Stimulated activated CD4-positive, alpha-beta T cell treated with anti-CD3 and anti-CD28 coated beads, Interleukin-2, amount 100 ng/mL, for 24 hours (primary cell): ENCODE data around the gene NPC2.
"Not testable (repeated sequence)": the region's sequence is repeated elsewhere in the genome, so short reads cannot be mapped to it uniquely, and the experiment has no call there.

Source experiments
- DNase-seq, 2 donors: peaks; one replicate each; pipeline ENCODE4 v3.0.0-alpha.2; 2020

Gene NPC2

DNA sequence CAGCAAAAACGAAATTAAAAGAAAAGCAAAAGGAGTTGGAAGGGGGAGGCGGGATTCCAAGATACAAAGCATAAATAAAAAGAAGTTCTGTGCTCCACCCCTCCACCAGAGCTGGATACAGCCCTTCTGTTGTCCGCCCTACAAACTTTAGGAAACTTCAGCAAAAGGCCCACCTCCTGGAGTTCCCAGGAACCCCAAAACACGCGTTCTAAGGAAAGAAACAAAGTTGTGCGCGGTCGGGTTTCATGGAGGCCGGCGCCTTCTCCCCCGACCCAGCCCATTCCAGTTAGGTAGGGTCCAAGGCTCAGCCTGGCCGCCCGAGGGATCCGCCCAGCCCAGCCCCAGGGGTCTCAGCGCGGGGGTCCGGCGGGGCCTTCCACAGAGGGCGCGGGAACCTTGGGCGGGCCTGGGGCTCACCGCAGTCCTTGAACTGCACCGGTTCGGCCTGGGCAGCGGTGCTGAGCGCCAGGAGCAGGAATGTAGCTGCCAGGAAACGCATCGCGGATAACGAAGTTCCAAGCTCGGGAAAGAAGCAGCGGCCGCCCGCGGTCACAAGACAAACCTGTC is at the start of gene NPC2:
NPC2 (minus strand) TSS at position 530 of the 567 bp plus-strand sequence; CDS start at position 499, 31 bp downstream.
- no peak for DNase-seq

DNA sequence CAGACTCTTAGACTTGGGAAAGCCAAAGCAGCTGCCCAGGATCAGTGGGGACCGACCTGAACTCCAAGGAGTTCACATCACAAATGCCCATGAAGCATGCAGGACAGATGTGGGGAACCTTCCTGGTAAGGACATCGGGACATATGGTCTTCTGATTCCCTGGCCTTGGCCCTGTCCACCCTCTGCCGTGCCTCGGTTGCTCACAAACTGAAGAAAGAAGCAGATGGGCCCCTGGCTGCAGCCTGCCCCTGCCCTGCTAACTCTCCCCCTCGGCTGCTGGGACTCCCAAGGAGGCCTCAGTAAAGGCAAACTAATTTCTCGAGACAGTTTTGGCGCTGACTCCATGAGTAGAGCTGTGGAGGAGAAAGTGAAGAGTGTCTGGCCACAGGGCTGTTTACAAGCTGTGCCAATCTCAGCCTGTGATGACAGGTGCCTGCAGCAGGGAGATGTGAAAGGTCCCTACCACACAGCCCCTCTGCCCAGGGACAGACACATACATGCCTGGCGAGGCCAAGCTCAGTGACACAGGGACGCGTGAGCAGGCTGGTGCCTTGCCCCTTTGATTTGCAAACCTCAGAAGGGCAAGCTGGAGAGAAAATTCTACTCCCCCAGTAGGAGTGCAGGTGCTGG is 49.1 kb upstream of the NPC2 start:
- no peak for DNase-seq

DNA sequence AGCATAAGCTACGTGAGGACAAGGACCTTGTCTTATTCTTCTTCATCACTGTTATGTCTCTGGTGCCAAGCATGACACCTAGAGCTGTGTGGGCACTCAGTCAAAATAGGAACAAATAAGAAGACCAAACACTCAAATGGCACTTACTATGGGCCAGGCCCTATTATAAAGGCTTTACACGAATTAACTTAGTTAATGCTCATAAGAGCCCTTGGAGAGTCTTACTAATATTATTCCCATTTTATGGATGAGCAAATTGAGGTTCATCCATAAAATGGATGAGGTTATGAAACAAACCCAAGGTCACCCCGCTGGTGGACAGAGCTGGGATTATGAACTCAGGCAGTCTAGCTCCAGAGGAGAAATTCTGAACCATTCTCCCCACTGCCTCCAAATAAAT is 48.1 kb upstream of the NPC2 start:
- DNase-seq, result no peak

DNA sequence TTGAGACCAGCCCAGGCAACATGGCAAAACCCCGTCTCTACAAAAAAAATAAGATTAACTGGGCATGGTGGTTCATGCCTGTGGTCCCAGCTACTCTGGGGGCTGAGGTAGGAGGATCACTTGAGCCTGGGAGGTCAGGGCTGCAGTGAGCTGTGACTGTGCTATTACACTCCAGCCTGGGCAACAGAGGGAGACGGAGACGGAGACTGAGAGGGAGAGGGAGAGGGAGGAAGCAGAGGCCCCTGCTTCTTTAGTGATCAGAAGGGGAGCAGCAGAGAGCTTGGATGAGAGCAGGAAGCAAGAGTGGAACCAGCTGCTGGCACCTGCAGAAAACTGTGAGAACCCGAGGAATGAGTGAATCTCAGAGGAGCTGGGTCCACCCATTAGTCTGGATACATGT is 46.4 kb upstream of the NPC2 start:
- no peak for DNase-seq

DNA sequence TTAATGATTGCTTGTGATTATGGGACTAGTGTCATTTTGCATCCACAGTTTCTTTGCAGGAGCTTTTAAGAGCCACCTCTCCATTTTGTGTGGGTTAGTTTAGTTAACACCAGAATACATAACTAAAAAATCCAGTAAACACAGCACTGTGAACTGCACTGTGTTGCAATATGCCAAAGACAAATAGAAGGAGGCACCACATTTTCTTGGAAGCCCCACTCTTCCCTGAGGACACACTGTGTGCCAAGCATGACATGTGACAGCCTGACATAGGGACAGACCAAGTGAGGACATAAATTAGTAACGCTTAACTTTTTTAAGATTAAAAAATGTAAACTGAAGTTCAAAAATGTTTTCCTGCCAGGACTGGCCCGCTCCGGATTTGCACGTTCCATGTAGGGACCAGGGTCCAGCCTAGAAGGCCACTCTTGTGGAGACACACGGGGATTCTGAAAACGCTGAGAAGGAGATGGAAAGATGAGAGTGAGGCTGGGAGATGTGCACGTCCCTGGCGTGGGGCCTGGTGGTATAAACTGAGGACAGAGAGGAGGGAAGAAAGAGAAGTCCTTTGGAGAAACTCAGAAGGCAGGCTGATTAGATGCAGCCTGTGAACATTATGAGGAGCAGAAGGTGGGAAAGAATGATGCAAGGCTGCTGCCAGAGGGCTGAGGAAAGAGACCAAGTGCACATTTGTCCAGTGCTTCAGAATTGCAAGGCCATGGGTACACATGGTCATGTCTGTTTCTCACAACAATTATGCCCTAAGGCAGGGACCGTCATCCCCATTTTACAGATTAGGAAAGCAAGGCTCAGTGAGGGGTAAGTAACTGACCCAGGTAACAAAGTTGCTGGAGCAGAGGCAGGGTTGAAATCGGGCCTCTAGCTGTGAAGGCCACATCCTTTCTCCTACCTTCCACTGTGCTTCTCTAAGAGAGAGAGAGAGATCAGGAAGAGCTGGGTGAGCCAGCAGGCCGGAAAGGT is 45.6 kb upstream of the NPC2 start:
- DNase-seq, result no peak

DNA sequence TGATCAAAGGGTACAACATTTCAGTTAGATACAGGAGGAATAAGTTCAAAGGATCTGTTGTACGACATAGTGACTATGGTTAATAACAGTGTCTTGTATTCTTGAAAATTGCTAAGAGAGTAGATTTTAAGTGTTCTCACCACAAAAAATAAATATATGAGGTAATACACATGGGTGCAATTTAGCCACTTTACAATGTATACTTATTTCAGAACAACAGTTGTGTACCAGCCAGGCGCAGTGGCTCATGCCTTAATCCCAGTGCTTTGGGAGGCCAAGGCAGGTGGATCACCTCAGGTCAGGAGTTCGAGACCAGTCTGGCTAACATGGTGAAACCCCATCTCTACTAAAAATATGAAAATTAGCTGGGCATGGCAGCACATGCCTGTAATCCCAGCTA is 43.2 kb upstream of the NPC2 start:
- DNase-seq, result not testable (repeated sequence)

DNA sequence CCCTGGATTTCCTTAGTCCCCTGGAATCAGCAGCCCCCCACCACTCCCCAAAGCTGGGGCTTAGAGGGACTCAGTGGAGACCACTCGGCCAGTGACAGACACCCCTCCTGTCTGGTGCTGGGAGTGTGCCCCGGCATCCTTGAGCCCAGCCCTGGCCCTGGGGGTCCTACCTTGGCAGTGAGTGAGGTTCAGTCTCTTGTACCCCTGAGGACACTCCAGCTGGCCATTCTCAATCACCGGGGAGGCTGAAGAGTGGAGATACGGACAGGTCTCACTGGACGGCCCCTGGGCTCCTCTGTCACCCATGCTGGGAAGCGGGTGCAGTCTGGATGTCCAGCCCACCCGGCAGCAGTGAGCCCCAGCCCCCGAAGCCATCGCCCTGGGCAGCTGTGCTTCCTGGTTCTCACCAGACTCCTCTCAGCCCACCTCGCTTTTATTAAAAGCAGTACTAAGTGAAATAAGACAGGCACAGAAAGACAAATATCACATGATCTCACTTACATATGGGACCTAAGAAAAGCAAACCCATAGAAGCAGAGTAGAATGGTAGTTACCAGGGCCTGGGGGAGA is 42.7 kb upstream of the NPC2 start:
- DNase-seq, result no peak

DNA sequence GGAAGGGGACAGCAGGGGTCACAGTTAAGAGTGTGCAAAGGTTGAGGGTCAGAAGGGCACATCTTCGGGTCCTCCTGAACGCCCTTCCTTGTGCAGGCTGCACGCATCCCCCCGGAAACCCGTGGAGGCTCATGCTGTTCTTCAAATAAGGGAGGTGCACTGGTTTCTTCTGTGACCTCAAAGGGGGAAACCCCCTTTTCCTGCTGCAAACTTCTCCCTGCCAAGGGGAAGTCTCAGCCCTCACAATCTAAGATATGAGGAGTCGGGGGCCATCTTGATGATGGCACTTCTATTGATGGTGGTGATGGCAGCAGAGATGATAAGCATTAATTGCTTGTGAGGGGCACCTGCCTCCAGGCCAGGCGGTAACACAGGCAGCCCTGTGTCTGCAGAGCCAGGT is 40.5 kb upstream of the NPC2 start:
- no peak for DNase-seq

DNA sequence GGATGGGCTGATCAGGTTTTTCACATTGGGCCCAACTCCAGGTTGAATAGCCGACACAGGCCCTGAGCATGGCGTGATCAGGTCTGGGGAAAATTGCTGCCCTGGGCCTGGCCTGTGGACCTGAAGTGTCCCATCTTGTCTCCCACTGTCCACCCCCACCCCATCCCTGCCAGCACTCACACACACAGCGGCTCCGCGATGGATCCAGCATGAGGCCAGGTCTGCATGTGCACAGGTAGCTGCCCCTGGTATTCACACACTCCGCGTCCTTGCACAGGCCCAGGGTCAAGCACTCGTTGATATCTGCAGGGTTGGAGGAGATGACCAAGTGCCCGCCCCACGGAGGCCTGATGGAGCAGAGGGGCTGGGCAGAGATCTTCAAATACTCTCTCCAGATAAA is 39.1 kb upstream of the NPC2 start:
- no peak for DNase-seq

DNA sequence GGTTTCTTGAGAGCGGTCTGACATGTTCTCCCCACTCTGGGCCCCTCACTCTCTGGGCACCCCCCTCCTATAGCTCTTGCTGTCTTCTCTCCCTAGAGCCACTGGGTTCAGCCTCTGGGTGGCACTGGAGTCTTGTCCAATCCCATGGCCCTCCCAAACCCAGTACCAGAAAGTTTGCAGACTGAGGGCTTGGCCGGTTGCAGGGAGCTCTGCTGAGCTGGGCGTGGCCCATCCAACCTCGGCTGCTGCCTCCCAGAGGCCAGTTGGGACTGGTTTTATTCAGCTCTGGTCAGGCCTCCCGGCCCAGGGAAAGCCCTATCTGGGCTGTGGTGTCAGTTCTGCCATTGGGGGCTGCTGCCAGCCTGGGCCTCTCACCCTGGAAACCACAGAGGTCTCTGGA is 38.4 kb upstream of the NPC2 start:
- no peak for DNase-seq

DNA sequence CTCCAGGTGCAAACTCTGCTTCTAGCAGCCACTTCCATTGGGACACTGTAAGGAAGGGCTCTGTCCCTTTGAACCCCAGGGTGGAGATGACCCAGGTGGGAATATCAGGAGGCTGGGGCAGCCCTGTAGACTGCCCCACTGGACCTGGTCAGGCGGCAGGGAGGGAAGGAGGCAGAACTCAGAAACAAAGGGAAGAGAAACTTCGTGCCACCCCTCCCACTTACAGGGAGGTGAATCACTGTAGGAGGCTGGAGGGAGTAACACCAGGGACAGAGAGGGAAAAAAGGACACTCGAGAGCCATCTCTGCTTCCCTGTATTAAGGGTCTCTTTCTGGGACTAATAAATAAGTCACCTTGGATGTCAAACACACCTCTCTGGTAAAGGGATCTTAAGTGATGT is 37.9 kb upstream of the NPC2 start:
- DNase-seq, result no peak

DNA sequence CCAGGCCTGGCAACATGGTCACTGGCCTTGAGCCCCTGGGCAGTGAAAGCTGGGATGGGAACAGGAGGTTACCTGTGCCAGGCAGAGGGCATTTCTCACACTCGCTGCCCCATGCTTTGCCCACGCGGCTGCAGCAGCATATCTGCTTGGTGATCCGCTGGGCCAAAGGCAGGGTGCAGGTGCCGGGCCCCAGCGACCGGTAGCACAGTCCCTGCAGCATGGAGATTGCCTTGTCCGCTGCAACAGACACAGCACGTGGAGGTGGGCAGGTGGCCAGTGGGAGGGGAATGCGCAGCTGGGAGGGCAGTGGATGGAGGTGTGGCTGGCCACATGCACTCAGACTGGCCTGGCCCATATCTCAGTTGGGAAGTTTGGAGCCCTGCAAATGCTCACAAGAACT is 35.8 kb upstream of the NPC2 start:
- DNase-seq, result no peak

DNA sequence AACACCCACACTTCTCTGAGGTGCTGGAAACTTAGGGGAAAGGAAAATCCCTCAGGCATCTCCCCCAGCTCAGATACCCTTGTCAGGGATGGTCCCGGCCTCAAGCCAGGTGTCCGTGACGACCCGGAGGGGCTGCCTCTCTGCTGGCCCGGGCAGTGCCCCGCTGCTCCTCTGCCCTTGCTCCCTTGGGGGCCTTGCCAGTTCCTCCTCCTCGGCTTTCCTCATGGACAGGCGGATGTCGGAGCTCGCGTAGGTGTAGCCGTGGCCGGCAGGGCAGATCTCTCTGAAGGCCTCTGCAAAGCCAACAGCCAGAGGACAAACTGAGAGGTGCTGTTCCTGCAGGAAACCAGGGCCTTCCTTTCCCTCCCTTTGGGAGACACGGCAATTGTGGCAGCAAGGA is 35.3 kb upstream of the NPC2 start:
- no peak for DNase-seq

DNA sequence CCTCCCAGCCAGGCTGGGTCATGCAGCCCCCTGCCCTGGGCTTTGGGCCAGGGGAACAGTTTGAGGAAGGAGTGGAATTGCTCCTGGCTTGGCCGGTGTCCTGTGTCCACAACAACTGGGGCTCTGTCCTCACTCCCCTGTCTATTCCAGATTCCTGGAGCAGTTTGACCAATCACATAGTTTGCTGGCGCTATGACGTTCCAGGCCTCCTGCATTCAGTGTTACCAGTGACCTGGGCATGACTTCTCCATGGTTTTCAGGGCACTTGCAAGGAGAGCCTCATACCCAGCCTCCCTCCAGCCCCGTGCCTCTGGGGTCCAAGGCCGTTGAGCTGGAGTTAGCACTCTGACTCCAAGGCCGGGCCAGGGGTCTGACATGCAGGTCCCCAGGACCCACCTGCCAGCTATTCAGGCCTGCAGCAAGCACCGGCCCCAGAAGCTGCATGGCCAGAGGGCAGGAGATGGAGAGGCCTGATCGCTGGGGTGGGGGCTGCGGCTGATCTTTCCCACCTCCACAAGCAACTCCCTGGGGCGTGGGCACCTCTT is 34.7 kb upstream of the NPC2 start:
- no peak for DNase-seq

DNA sequence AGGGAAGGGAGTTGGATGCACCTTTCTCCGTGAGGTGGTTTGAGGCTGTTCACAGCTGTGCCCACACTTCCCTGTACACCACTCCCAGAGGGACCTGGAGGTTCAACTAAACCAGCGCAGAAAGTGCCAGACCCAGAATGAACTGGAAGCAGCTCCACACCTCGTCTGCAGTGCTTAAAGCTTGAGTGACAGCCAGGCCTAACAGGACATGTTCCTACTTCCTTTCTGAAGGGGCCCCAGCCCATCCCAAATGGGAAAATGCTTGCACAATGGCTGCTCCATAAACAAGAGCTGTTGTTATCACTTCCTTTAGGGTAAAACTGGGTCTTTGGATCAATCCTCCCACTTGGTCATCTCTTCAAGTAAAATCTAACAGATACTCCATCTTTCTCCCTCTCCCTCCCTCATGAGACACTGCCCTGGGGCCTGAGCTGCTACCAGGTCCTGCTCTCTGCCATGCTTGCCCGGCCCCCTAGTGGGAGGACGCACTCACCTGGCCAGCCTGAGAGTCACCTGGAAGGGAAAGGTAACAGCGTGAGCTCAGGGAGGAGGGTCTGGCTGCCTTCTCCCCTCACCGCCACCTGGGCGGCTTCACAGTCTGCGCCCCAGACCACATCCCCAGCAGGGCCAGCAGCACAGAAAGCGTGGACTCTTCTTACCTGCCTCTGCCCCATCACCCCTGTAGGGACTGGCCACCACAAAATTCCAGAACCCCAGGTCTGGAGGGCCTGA is 33.9 kb upstream of the NPC2 start:
- DNase-seq, result no peak

DNA sequence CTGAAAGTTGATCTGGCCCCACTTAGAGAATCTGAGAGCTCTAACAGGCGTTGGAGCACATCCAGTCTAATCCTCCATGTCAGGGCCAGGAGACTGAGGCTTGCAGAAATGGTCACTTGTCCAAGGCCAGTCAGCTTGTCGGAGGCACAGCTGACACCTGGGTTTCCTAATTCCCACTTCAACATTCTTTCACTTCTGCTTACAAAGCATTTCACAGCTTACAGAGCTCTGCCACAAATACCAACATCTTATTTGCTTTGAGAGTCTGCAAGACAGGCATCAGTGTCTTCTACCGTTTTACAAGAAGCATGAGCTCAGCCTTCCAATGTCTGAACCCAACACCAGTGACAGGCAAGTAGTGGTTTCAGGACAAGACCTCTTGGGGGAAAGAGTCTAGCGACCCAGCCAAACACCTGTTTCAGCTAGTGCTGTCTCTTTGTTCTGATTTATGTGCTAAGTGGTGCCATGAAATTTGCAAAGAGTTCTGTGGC is 32.3 kb upstream of the NPC2 start:
- DNase-seq, result no peak

DNA sequence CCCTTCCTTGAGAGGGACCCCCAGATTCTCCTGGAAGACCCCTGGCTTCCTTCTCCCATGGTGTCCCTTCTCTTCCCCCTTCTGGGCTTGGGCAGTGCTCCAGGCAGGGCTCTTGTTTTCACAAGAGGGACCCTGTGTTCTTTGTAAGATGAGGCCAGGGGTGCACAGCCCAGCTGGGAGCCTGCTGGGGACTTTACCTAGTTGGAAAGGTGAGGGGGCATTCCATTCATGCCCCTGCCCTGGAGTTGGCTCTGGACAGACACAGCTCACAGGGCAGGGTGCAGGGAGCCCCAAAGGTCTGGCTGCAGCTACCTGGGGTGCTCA is 31.7 kb upstream of the NPC2 start:
- no peak for DNase-seq

DNA sequence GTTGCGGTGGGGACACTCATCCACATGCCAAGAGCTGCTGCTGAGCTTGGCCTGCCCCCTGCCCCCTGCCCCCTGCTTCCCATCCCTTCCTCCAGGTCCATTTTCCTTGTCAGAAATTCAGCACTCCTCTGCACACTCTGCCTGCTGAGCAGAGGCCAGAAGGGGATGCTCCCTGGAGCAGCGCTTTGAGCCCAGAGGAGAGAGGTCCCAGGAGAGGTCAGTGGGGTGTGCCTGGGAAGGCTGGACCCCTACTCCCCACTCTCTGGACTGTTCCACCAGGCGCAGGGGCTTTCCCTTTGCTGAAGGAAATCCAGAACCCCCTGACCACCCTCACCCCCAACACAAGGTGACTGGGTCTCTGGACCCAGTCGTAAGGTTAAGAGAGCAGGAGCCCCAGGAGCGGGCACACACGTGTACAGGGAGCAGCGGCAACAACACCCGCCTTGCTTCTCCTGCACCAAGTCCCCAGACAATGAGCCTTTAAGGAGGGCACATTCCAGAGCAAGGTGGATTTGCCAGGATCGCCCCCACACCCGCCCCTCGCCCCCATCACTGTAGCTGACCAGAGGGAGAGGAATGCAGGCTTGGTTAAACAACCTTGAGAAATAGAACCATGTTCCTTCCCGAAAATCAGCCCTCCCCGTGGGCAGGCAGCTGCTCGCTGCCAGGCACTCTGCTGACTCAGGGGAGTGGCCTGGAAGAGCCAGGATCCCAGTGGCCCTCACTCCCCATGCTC is 31.1 kb upstream of the NPC2 start:
- no peak for DNase-seq

DNA sequence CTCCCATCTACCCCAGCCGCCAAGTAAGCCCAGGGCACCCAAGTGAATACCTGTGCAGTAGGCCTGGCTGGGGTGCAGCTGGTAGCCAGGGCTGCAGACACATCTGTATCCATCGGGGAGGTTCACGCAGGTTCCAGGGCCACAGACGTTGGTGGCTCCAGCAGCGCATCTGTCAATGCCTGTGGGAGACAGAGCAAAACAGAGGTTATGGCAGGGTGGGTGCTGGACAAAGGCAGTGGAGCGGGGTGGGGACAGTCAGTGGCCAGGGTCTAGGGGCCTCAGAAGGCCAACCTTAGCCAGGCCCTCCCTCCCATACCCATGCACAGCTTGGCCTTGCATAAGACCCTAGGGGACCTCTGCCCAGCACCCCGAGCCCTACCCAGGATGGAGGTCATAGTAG is 29.6 kb upstream of the NPC2 start:
- no peak for DNase-seq

DNA sequence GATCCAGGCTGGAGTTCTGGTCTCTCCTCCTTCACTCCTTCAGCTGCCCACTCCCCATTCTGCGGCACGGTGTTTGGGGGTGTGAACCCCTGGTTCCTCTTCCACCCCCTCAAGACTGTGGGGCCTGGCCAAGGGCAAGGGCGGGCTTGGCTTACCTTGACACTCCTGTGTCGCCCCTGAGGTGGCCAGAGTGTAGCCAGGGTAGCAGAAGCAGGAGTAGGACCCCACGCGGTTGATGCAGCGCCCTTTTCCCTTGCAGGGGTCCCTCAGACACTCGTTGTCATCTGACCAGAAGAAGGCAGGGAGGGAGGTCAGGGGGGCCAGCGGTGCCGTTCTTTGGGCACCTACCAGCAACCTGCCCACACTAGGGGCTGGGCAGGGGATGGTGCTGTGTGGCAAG is 28.7 kb upstream of the NPC2 start:
- DNase-seq, result no peak

DNA sequence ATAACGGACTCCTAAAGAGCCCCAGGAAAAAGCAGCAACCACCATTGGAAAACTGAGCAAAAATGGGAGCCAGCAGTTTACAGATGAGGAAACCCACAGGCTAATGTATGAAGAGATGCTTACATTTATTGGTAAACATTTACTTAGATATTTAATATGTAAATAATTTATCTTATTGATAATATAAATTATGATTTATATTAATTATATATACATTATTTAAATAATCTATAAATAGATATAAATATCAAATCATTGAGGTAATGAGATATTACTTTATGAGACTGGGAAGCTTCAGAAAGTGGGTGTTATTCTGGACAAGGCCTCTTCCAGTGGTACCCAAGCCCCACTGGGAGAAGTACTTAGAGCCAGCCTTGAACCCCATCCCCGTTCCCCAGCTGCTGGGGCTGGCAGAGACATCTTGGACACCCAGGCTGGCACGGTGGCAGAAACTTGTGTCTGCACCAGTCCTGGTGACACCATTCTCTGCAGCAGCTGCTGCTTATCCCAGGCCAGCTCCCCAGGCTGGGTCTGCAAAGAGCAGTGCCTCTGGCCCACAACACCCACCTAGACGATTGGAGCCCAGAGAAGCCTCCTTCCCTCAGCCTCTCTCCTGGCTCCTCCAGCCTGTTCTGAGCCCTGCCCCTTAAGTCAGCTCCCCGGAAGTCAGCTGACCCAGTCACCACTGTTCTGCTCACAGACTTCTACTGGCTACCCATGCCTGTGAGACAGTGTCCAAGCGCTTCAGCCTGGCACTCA is 26.4 kb upstream of the NPC2 start:
- no peak for DNase-seq
